Kidney (tissue), 14 donors: ENCODE measurements around the gene UBA1. TPM values are rescaled to one million over a fixed set of nuclear protein-coding genes. Genes with fewer than 3 reads are reported as not detected.
"Not testable (repeated sequence)": the region's sequence is repeated elsewhere in the genome, so short reads cannot be mapped to it uniquely, and the experiment has no call there.

Source experiments
- DNase-seq, 5 donors: peaks; one replicate each; pipeline ENCODE4 v3.0.0-alpha.2; 2013 to 2020
- FAIRE-seq: peaks from 2 replicates; lab custom pipeline; 2012; peaks lifted over from hg19 to GRCh38; lab: Jason Lieb, UNC
- H3K27ac ChIP-seq, 2 donors: one replicate each; pipeline ENCODE4 v1.7.0; 2013; ENCODE audit warnings: low read depth in 2 of 2, low read length in 2 of 2, inconsistent platforms in 1 of 2
- H3K27me3 ChIP-seq: one replicate; pipeline ENCODE4 v1.7.1; 2013; ENCODE audit warnings: low read length, inconsistent platforms; ENCODE audit not compliant: control insufficient read depth, insufficient read depth
- H3K36me3 ChIP-seq, 3 donors: one replicate each; pipeline versions ENCODE4 v1.7.0 to v1.7.1; 2013; ENCODE audit warnings: low read length in 3 of 3, control low read depth in 1 of 3, inconsistent platforms in 1 of 3; ENCODE audit not compliant: insufficient read depth in 3 of 3, control insufficient read depth in 2 of 3
- H3K4me1 ChIP-seq, 3 donors: one replicate each; pipeline versions ENCODE4 v1.7.0 to v1.7.1; 2013; ENCODE audit warnings: low read length in 3 of 3, inconsistent platforms in 1 of 3, low read depth in 1 of 3; ENCODE audit not compliant: control insufficient read depth in 2 of 3, insufficient read depth in 2 of 3
- H3K4me3 ChIP-seq, 3 donors: one replicate each; pipeline versions ENCODE4 v1.7.0 to v1.8.1; 2013; ENCODE audit warnings: low read length in 3 of 3, control low read depth in 1 of 3, inconsistent platforms in 1 of 3
- H3K9ac ChIP-seq, 3 donors: one replicate each; pipeline versions ENCODE4 v1.7.0 to v1.7.1; 2013; ENCODE audit warnings: low read length in 3 of 3, control low read depth in 1 of 3, inconsistent platforms in 1 of 3
- H3K9me3 ChIP-seq, 3 donors: one replicate each; pipeline versions ENCODE4 v1.7.0 to v1.7.1; 2013; ENCODE audit warnings: low read length in 3 of 3, control low read depth in 1 of 3, inconsistent platforms in 1 of 3; ENCODE audit not compliant: control insufficient read depth in 2 of 3, insufficient read depth in 1 of 3
- intact Hi-C: fragments of 100-400 bp; cut with DNase I; formaldehyde crosslinking; loops from one replicate; pipeline ENCODE4 v1.11.1; 2022
- polyA plus RNA-seq: library from polyadenylated mRNA; stranded (reverse); fragments of 350-450 nt; fragmentation: Illumina TruSeq; extraction: RNeasy Lipid Tissue Mini Kit (QIAGEN cat#74804); gene quantifications from one replicate; pipeline ENCODE4 v1.2.3, GENCODE V29; 2014; ENCODE audit warnings: low read depth, low replicate concordance; ENCODE audit not compliant: insufficient read depth
- total RNA-seq: library from RNA; stranded (reverse); fragmentation: NEBNext Ultra II Directional; extraction: Animal tissue kit (Norgen Biotek cat#: 25700); gene quantifications from one replicate; pipeline ENCODE4 v1.2.1, GENCODE V29; 2021
- TF ChIP-seq, protein P1 (sequence below): IDR thresholded peaks from 3 replicates; pipeline ENCODE4 v1.5.1; 2012; ENCODE audit warnings: mild to moderate bottlenecking, moderate library complexity, borderline replicate concordance; ENCODE audit not compliant: insufficient read depth; ENCODE audit errors: extremely low read depth
- donor health status: control.
- donor health status: control.
- donor health status: control.
- donor health status: control.
- donor health status: control.
- donor health status: DM: yes; HTN: yes; CAD: no.
- donor health status: Normal renal cell carcinoma (clear cell type).

UBA1 gene
- total and polyA plus RNA-seq, 2 donors from 2014 or later, result 155 to 218 TPM

DNA sequence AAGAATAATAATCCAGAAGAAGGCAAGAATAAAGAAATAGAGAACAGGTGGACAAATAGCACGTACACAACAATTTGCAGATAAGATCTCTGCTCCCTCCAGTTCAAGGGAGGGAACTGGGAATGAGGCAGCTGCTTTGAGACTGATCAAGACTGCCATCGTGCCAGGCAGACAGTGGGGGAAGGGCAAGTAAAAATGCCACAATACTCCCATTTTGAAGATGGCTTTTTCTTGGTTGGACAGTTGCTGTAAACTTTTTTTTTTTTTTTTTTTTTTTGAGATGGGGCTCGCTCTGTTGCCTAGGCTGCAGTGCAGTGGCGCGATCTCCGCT is 56.4 kb downstream of the UBA1 start:
- TF ChIP-seq, protein P1, sequence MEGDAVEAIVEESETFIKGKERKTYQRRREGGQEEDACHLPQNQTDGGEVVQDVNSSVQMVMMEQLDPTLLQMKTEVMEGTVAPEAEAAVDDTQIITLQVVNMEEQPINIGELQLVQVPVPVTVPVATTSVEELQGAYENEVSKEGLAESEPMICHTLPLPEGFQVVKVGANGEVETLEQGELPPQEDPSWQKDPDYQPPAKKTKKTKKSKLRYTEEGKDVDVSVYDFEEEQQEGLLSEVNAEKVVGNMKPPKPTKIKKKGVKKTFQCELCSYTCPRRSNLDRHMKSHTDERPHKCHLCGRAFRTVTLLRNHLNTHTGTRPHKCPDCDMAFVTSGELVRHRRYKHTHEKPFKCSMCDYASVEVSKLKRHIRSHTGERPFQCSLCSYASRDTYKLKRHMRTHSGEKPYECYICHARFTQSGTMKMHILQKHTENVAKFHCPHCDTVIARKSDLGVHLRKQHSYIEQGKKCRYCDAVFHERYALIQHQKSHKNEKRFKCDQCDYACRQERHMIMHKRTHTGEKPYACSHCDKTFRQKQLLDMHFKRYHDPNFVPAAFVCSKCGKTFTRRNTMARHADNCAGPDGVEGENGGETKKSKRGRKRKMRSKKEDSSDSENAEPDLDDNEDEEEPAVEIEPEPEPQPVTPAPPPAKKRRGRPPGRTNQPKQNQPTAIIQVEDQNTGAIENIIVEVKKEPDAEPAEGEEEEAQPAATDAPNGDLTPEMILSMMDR, result no peak
- H3K27ac ChIP-seq, result no peak overlapping the region

DNA sequence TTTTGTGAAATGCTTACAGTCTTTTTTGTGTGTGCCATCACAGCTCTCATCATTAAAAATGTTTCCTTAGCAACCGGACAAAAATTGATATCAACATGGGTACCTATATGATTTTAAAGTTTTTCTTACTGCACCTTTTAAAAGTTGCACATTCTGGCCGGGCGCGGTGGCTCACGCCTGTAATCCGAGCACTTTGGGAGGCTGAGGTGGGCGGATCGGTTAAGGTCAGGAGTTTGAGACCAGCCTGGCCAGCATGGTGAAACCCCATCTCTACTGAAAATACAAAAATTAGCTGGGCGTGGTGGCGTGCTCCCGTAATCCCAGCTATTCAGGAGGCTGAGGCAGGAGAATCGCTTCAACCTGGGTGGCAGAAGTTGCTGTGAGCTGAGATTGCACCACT is 64.0 kb downstream of the UBA1 start:
- H3K36me3 ChIP-seq, FAIRE-seq, DNase-seq, H3K4me1 ChIP-seq, H3K9me3 ChIP-seq, H3K27ac ChIP-seq, H3K9ac ChIP-seq, intact Hi-C loops, H3K27me3 ChIP-seq, H3K4me3 ChIP-seq: not testable (repeated sequence)

More for the DNA sequence above, 56.4 kb downstream of the UBA1 start:
- Histone ChIP-seq H3K27me3 (no peaks in the 10 kb centered on the region), H3K4me1 (no peaks in the 10 kb centered on the region), H3K9ac (no peak overlapping the region), H3K4me3 (no peak overlapping the region), H3K9me3 (no peaks in the 10 kb centered on the region), H3K36me3 (peaks cover 0 to 4% (median 2%) of the 10 kb centered on the region in 3 donors)
- intact Hi-C loops, result no loop called here
- DNase-seq (no peak), FAIRE-seq (no peak)

Other genes with a start within 250 kb of the UBA1 start
- 11.9 TPM for gene RGN, start 115.4 kb upstream of the UBA1 start, total RNA-seq
- gene RGN, start 115.4 kb upstream of the UBA1 start, polyA plus RNA-seq, result 89.1 TPM
- gene NDUFB11, start 49.1 kb upstream of the UBA1 start, total RNA-seq, result 70.7 TPM
- gene NDUFB11, start 49.1 kb upstream of the UBA1 start, polyA plus RNA-seq, result 215 TPM
- 31.7 TPM for gene RBM10, start 48.6 kb upstream of the UBA1 start, total RNA-seq
- 27.5 TPM for gene RBM10, start 48.6 kb upstream of the UBA1 start, polyA plus RNA-seq
- gene CDK16, start 24.9 kb downstream of the UBA1 start, total RNA-seq, result 96.1 TPM
- gene CDK16, start 24.9 kb downstream of the UBA1 start, polyA plus RNA-seq, result 89.1 TPM
- gene USP11, start 39.2 kb downstream of the UBA1 start, total RNA-seq, result 91.6 TPM
- gene USP11, start 39.2 kb downstream of the UBA1 start, polyA plus RNA-seq, result 30.9 TPM
- 0.57 TPM for gene ZNF157, start 176.7 kb downstream of the UBA1 start, total RNA-seq
- gene ZNF157, start 176.7 kb downstream of the UBA1 start, polyA plus RNA-seq, result 0.17 TPM